K562 (cell line): ENCODE results near the gene CASP2. TPM values are rescaled to one million over a fixed set of nuclear protein-coding genes. Genes with fewer than 3 reads are reported as not detected.

Experiments used
- CHAMP1 ChIP-seq: fragments of 450-650 bp; IDR thresholded peaks from 2 replicates; pipeline ENCODE4 v1.6.1; 2016; ENCODE audit warnings: mild to moderate bottlenecking
- FOXJ3 ChIP-seq: sonication (generic); formaldehyde crosslinking; IDR thresholded peaks from 2 replicates; pipeline ENCODE4 v1.4.0; 2020; ENCODE audit warnings: mild to moderate bottlenecking, missing genetic modification reagents
- HNRNPUL1 ChIP-seq: fragments of 200-400 bp; formaldehyde crosslinking; IDR thresholded peaks from 2 replicates; pipeline ENCODE4 v1.6.1; 2017; ENCODE audit warnings: low read length
- MEF2A ChIP-seq: IDR thresholded peaks from 2 replicates; pipeline ENCODE4 v1.6.1; 2011; ENCODE audit warnings: low read depth, mild to moderate bottlenecking, low read length, moderate library complexity; ENCODE audit not compliant: control insufficient read depth
- PML ChIP-seq: IDR thresholded peaks from 2 replicates; pipeline ENCODE4 v1.6.1; 2012; ENCODE audit warnings: low read length, inconsistent platforms
- SAP30 ChIP-seq: fragments of 200-600 bp; sonication (generic); IDR thresholded peaks from 2 replicates; pipeline ENCODE4 v1.6.1; 2012; ENCODE audit warnings: borderline replicate concordance, low read depth, mild to moderate bottlenecking, moderate library complexity, low read length, control low read depth, inconsistent platforms; ENCODE audit not compliant: insufficient read depth, poor library complexity, severe bottlenecking
- TAL1 ChIP-seq: fragments of 450-650 bp; IDR thresholded peaks from 2 replicates; pipeline ENCODE4 v1.6.1; 2016; ENCODE audit warnings: mild to moderate bottlenecking
- ZKSCAN8 ChIP-seq: fragments of 200-800 bp; sonication (Bioruptor generic); IDR thresholded peaks from 2 replicates; pipeline ENCODE4 v1.6.1; 2016; ENCODE audit warnings: missing genetic modification characterization, missing compliant biosample characterization
- ZNF511 ChIP-seq: sonication (generic); formaldehyde crosslinking; IDR thresholded peaks from 2 replicates; pipeline ENCODE4 v1.8.0; 2022; ENCODE audit warnings: mild to moderate bottlenecking, missing genetic modification reagents
- polyA plus RNA-seq, 8 experiments: library from polyadenylated mRNA; depleted of rRNA in 4 of 8; stranded (reverse) in 5 of 8; unstranded in 3 of 8; fragments of >200 nt; fragmentation: Nextera tagmentation in 2 of 8; fragmentation: Illumina TruSeq in 1 of 8; extraction: Ambion mirVana in 2 of 8; extraction: Trizol in 1 of 8; gene quantifications; 2 replicates each; pipeline versions ENCODE4 v1.2.1 to v1.2.3, GENCODE V29; 2011 to 2014; ENCODE audit warnings: inconsistent platforms in 1 of 8, missing spikeins in 1 of 8
- total RNA-seq, 7 experiments: library from RNA; depleted of rRNA in 6 of 7; stranded (reverse); fragments of >200 nt in 6 of 7; fragmentation: Illumina TruSeq in 2 of 7; extraction: Trizol in 2 of 7; gene quantifications; 2 replicates each; pipeline versions ENCODE4 v1.2.1 to v1.2.3, GENCODE V29; 2011 to 2021; ENCODE audit warnings: low replicate concordance in 1 of 7
- TF ChIP-seq, protein P1 (sequence below): sonication (generic); formaldehyde crosslinking; IDR thresholded peaks from 2 replicates; pipeline ENCODE4 v1.8.0; 2022; ENCODE audit warnings: missing genetic modification reagents, mild to moderate bottlenecking, borderline replicate concordance
- TF ChIP-seq, protein P2 (sequence below): fragments of 450-650 bp; IDR thresholded peaks from 2 replicates; pipeline ENCODE4 v1.6.1; 2016; ENCODE audit warnings: mild to moderate bottlenecking, moderate library complexity

The CASP2 gene
- total and polyA plus RNA-seq, 9 of the 15 experiments (the other 6 are each of a cell fraction or from before 2014, with no cell fraction given), result 18.8 to 64.9 (median 24.1) TPM

GRCh38 chr7:143256932-143257331 lies 31.2 kb upstream of the CASP2 start (continued):
- TF ChIP-seq, protein P1, sequence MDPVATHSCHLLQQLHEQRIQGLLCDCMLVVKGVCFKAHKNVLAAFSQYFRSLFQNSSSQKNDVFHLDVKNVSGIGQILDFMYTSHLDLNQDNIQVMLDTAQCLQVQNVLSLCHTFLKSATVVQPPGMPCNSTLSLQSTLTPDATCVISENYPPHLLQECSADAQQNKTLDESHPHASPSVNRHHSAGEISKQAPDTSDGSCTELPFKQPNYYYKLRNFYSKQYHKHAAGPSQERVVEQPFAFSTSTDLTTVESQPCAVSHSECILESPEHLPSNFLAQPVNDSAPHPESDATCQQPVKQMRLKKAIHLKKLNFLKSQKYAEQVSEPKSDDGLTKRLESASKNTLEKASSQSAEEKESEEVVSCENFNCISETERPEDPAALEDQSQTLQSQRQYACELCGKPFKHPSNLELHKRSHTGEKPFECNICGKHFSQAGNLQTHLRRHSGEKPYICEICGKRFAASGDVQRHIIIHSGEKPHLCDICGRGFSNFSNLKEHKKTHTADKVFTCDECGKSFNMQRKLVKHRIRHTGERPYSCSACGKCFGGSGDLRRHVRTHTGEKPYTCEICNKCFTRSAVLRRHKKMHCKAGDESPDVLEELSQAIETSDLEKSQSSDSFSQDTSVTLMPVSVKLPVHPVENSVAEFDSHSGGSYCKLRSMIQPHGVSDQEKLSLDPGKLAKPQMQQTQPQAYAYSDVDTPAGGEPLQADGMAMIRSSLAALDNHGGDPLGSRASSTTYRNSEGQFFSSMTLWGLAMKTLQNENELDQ, result no peak
- TF ChIP-seq PML (peak; percentile 57), FOXJ3 (CRISPR knock-in tag) (no peak), HNRNPUL1 (no peak), TAL1 (peak; percentile 77), SAP30 (no peak), ZKSCAN8 (CRISPR knock-in tag) (no peak), MEF2A (no peak), CHAMP1 (0 out of 2 replicates have a peak, but pooled peaks have one; percentile 41), ZNF511 (CRISPR knock-in tag) (no peak)
- TF ChIP-seq, protein P2, sequence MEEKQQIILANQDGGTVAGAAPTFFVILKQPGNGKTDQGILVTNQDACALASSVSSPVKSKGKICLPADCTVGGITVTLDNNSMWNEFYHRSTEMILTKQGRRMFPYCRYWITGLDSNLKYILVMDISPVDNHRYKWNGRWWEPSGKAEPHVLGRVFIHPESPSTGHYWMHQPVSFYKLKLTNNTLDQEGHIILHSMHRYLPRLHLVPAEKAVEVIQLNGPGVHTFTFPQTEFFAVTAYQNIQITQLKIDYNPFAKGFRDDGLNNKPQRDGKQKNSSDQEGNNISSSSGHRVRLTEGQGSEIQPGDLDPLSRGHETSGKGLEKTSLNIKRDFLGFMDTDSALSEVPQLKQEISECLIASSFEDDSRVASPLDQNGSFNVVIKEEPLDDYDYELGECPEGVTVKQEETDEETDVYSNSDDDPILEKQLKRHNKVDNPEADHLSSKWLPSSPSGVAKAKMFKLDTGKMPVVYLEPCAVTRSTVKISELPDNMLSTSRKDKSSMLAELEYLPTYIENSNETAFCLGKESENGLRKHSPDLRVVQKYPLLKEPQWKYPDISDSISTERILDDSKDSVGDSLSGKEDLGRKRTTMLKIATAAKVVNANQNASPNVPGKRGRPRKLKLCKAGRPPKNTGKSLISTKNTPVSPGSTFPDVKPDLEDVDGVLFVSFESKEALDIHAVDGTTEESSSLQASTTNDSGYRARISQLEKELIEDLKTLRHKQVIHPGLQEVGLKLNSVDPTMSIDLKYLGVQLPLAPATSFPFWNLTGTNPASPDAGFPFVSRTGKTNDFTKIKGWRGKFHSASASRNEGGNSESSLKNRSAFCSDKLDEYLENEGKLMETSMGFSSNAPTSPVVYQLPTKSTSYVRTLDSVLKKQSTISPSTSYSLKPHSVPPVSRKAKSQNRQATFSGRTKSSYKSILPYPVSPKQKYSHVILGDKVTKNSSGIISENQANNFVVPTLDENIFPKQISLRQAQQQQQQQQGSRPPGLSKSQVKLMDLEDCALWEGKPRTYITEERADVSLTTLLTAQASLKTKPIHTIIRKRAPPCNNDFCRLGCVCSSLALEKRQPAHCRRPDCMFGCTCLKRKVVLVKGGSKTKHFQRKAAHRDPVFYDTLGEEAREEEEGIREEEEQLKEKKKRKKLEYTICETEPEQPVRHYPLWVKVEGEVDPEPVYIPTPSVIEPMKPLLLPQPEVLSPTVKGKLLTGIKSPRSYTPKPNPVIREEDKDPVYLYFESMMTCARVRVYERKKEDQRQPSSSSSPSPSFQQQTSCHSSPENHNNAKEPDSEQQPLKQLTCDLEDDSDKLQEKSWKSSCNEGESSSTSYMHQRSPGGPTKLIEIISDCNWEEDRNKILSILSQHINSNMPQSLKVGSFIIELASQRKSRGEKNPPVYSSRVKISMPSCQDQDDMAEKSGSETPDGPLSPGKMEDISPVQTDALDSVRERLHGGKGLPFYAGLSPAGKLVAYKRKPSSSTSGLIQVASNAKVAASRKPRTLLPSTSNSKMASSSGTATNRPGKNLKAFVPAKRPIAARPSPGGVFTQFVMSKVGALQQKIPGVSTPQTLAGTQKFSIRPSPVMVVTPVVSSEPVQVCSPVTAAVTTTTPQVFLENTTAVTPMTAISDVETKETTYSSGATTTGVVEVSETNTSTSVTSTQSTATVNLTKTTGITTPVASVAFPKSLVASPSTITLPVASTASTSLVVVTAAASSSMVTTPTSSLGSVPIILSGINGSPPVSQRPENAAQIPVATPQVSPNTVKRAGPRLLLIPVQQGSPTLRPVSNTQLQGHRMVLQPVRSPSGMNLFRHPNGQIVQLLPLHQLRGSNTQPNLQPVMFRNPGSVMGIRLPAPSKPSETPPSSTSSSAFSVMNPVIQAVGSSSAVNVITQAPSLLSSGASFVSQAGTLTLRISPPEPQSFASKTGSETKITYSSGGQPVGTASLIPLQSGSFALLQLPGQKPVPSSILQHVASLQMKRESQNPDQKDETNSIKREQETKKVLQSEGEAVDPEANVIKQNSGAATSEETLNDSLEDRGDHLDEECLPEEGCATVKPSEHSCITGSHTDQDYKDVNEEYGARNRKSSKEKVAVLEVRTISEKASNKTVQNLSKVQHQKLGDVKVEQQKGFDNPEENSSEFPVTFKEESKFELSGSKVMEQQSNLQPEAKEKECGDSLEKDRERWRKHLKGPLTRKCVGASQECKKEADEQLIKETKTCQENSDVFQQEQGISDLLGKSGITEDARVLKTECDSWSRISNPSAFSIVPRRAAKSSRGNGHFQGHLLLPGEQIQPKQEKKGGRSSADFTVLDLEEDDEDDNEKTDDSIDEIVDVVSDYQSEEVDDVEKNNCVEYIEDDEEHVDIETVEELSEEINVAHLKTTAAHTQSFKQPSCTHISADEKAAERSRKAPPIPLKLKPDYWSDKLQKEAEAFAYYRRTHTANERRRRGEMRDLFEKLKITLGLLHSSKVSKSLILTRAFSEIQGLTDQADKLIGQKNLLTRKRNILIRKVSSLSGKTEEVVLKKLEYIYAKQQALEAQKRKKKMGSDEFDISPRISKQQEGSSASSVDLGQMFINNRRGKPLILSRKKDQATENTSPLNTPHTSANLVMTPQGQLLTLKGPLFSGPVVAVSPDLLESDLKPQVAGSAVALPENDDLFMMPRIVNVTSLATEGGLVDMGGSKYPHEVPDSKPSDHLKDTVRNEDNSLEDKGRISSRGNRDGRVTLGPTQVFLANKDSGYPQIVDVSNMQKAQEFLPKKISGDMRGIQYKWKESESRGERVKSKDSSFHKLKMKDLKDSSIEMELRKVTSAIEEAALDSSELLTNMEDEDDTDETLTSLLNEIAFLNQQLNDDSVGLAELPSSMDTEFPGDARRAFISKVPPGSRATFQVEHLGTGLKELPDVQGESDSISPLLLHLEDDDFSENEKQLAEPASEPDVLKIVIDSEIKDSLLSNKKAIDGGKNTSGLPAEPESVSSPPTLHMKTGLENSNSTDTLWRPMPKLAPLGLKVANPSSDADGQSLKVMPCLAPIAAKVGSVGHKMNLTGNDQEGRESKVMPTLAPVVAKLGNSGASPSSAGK, result no peak
